T-helper 17 cell (primary cell): Measurements from ENCODE around the gene TRNAU1AP. TPM values are rescaled to one million over a fixed set of nuclear protein-coding genes. Genes with fewer than 3 reads are reported as not detected.
"Not testable (repeated sequence)": the region's sequence is repeated elsewhere in the genome, so short reads cannot be mapped to it uniquely, and the experiment has no call there.

Experiments used
- ATAC-seq: fragments of 150-1000 bp; cut with Tn5 transposase; 2 replicates; pipeline ENCODE4 v1.10.0; 2021; ENCODE audit warnings: mild to moderate bottlenecking, moderate library complexity
- DNase-seq, 3 donors: peaks; one replicate each; pipeline versions ENCODE4 v3.0.0 to v3.0.0-alpha.2; 2020 to 2021
- H3K9me3 ChIP-seq: one replicate; pipeline ENCODE4 v1.7.0; 2013; ENCODE audit warnings: low read length, mild to moderate bottlenecking; ENCODE audit not compliant: control insufficient read depth, poor library complexity, severe bottlenecking
- H3K27ac Mint-ChIP-seq: one replicate; pipeline ENCODE4 v1.8.0; 2022; ENCODE audit warnings: mild to moderate bottlenecking, moderate library complexity, mixed read lengths
- H3K27me3 Mint-ChIP-seq: one replicate; pipeline ENCODE4 v1.8.0; 2022; ENCODE audit warnings: mixed read lengths
- H3K36me3 Mint-ChIP-seq: one replicate; pipeline ENCODE4 v1.8.0; 2022; ENCODE audit warnings: low read depth, mixed read lengths
- H3K4me1 Mint-ChIP-seq: one replicate; pipeline ENCODE4 v1.8.0; 2022; ENCODE audit warnings: mild to moderate bottlenecking, mixed read lengths
- H3K4me3 Mint-ChIP-seq: one replicate; pipeline ENCODE4 v1.8.0; 2022; ENCODE audit warnings: mild to moderate bottlenecking, moderate library complexity, mixed read lengths
- total RNA-seq, 4 donors: library from RNA in 2 of 4; stranded (reverse) in 2 of 4; gene quantifications; one replicate each; pipeline ENCODE4 v1.2.3 and lab custom pipeline; 2022 to 2026

TRNAU1AP gene
- total RNA-seq, 2 donors from 2014 or later = 24.5 to 27.9 TPM

- ATAC-seq (no peak), DNase-seq (no peak)
- no peaks in the 10 kb centered on the region for H3K27me3 Mint-ChIP-seq
- H3K4me1 Mint-ChIP-seq = no peaks in the 10 kb centered on the region
- H3K27ac Mint-ChIP-seq = no peak overlapping the region
- H3K36me3 Mint-ChIP-seq = peaks cover 2% of the 10 kb centered on the region
- no peak overlapping the region for H3K4me3 Mint-ChIP-seq
- no peaks in the 10 kb centered on the region for H3K9me3 ChIP-seq
Measured at GRCh38 chr1:28534671-28535070, 18.2 kb upstream of the TRNAU1AP start.

GRCh38 chr1:28535180-28535579, 17.7 kb upstream of the TRNAU1AP start:
- no peaks in the 10 kb centered on the region for H3K9me3 ChIP-seq
- Mint-ChIP-seq H3K27ac (no peak overlapping the region), H3K36me3 (peaks cover 2% of the 10 kb centered on the region), H3K4me3 (no peak overlapping the region), H3K27me3 (no peaks in the 10 kb centered on the region), H3K4me1 (no peaks in the 10 kb centered on the region)
- DNase-seq = no peak
- ATAC-seq = no peak

- no peak for ATAC-seq
- no peak for DNase-seq
- Mint-ChIP-seq H3K27me3 (no peaks in the 10 kb centered on the region), H3K4me1 (no peaks in the 10 kb centered on the region), H3K27ac (no peak overlapping the region), H3K4me3 (no peak overlapping the region), H3K36me3 (no peaks in the 10 kb centered on the region)
- H3K9me3 ChIP-seq = no peaks in the 10 kb centered on the region
Measured at GRCh38 chr1:28537457-28538199, 15.3 kb upstream of the TRNAU1AP start.

- H3K4me3 Mint-ChIP-seq = no peak overlapping the region
- H3K36me3 Mint-ChIP-seq = no peaks in the 10 kb centered on the region
- H3K4me1 Mint-ChIP-seq = no peaks in the 10 kb centered on the region
- H3K9me3 ChIP-seq = no peaks in the 10 kb centered on the region
- DNase-seq = no peak
- H3K27me3 Mint-ChIP-seq = no peaks in the 10 kb centered on the region
- H3K27ac Mint-ChIP-seq = peak overlapping the region; percentile 3
- no peak for ATAC-seq
Measured at GRCh38 chr1:28538286-28538685, 14.6 kb upstream of the TRNAU1AP start.

- Mint-ChIP-seq H3K27me3 (no peaks in the 10 kb centered on the region), H3K27ac (no peak overlapping the region), H3K4me3 (no peak overlapping the region), H3K4me1 (no peaks in the 10 kb centered on the region), H3K36me3 (no peaks in the 10 kb centered on the region)
- no peak for ATAC-seq
- no peaks in the 10 kb centered on the region for H3K9me3 ChIP-seq
- DNase-seq = no peak
Measured at GRCh38 chr1:28540651-28541050, 12.2 kb upstream of the TRNAU1AP start.

- H3K4me3 Mint-ChIP-seq, H3K4me1 Mint-ChIP-seq, H3K27ac Mint-ChIP-seq, H3K9me3 ChIP-seq, H3K36me3 Mint-ChIP-seq, DNase-seq, ATAC-seq, H3K27me3 Mint-ChIP-seq: not testable (repeated sequence)
Measured at GRCh38 chr1:28541414-28542015, 11.4 kb upstream of the TRNAU1AP start.

- no peaks in the 10 kb centered on the region for H3K4me1 Mint-ChIP-seq
- no peak overlapping the region for H3K4me3 Mint-ChIP-seq
- no peaks in the 10 kb centered on the region for H3K27me3 Mint-ChIP-seq
- no peak overlapping the region for H3K27ac Mint-ChIP-seq
- H3K9me3 ChIP-seq = no peaks in the 10 kb centered on the region
- H3K36me3 Mint-ChIP-seq = no peaks in the 10 kb centered on the region
- DNase-seq (no peak), ATAC-seq (no peak)
Measured at GRCh38 chr1:28545246-28545628, 7.6 kb upstream of the TRNAU1AP start.

GRCh38 chr1:28548318-28548717, 4.6 kb upstream of the TRNAU1AP start:
- DNase-seq (no peak), ATAC-seq (no peak)
- Mint-ChIP-seq H3K4me1 (peaks cover 5% of the 10 kb centered on the region), H3K27me3 (no peaks in the 10 kb centered on the region), H3K4me3 (no peak overlapping the region), H3K36me3 (peaks cover 2% of the 10 kb centered on the region), H3K27ac (no peak overlapping the region)
- no peaks in the 10 kb centered on the region for H3K9me3 ChIP-seq

GRCh38 chr1:28551381-28551780, 1.5 kb upstream of the TRNAU1AP start:
- peaks cover 14% of the 10 kb centered on the region for H3K4me1 Mint-ChIP-seq
- ATAC-seq (no peak), DNase-seq (no peak)
- H3K27me3 Mint-ChIP-seq = no peaks in the 10 kb centered on the region
- peaks cover 2% of the 10 kb centered on the region for H3K36me3 Mint-ChIP-seq
- no peak overlapping the region for H3K4me3 Mint-ChIP-seq
- no peaks in the 10 kb centered on the region for H3K9me3 ChIP-seq
- H3K27ac Mint-ChIP-seq = no peak overlapping the region

- DNase-seq = no peak
- no peak overlapping the region for H3K27ac Mint-ChIP-seq
- ATAC-seq = no peak
- H3K36me3 Mint-ChIP-seq = peaks cover 3% of the 10 kb centered on the region
- H3K4me3 Mint-ChIP-seq = no peak overlapping the region
- H3K27me3 Mint-ChIP-seq = no peaks in the 10 kb centered on the region
- H3K9me3 ChIP-seq = no peaks in the 10 kb centered on the region
- peaks cover 9% of the 10 kb centered on the region for H3K4me1 Mint-ChIP-seq
Measured at GRCh38 chr1:28560886-28561285, 8.0 kb downstream of the TRNAU1AP start.

- no peak for DNase-seq
Measured at GRCh38 chr1:28564310-28564709, 11.4 kb downstream of the TRNAU1AP start.

GRCh38 chr1:28565040-28565439, 12.2 kb downstream of the TRNAU1AP start:
- Mint-ChIP-seq H3K27ac (peak overlapping the region; percentile 68), H3K27me3 (no peaks in the 10 kb centered on the region), H3K4me3 (no peak overlapping the region), H3K36me3 (peaks cover 6% of the 10 kb centered on the region), H3K4me1 (peaks cover 5% of the 10 kb centered on the region)
- no peaks in the 10 kb centered on the region for H3K9me3 ChIP-seq
- DNase-seq (no peak), ATAC-seq (no peak)

More at GRCh38 chr1:28564310-28564709, 11.4 kb downstream of the TRNAU1AP start:
- Mint-ChIP-seq H3K4me3 (no peak overlapping the region), H3K36me3 (peaks cover 6% of the 10 kb centered on the region), H3K4me1 (peaks cover 5% of the 10 kb centered on the region), H3K27me3 (no peaks in the 10 kb centered on the region), H3K27ac (no peak overlapping the region)
- ATAC-seq = no peak
- no peaks in the 10 kb centered on the region for H3K9me3 ChIP-seq

GRCh38 chr1:28565726-28566125, 12.8 kb downstream of the TRNAU1AP start:
- Mint-ChIP-seq H3K4me1 (peaks cover 2% of the 10 kb centered on the region), H3K36me3 (peaks cover 6% of the 10 kb centered on the region), H3K27ac (peak overlapping the region; percentile 68), H3K4me3 (no peak overlapping the region), H3K27me3 (no peaks in the 10 kb centered on the region)
- DNase-seq (no peak), ATAC-seq (no peak)
- H3K9me3 ChIP-seq = no peaks in the 10 kb centered on the region

- H3K4me1 Mint-ChIP-seq = peaks cover 2% of the 10 kb centered on the region
- H3K36me3 Mint-ChIP-seq = peaks cover 5% of the 10 kb centered on the region
- no peaks in the 10 kb centered on the region for H3K9me3 ChIP-seq
- H3K27me3 Mint-ChIP-seq = no peaks in the 10 kb centered on the region
- no peak for DNase-seq
- no peak overlapping the region for H3K27ac Mint-ChIP-seq
- no peak for ATAC-seq
- H3K4me3 Mint-ChIP-seq = no peak overlapping the region
Measured at GRCh38 chr1:28566931-28567330, 14.0 kb downstream of the TRNAU1AP start.
